Body of pancreas (tissue), 4 donors: Measurements from ENCODE around the gene NPPC. TPM values are rescaled to one million over a fixed set of nuclear protein-coding genes. Genes with fewer than 3 reads are reported as not detected.
"Not testable (repeated sequence)": the region's sequence is repeated elsewhere in the genome, so short reads cannot be mapped to it uniquely, and the experiment has no call there.

Experiments used
- ATAC-seq: fragments of 150-250 bp; one replicate; pipeline ENCODE4 v1.9.1; 2016
- DNase-seq, 4 donors: peaks; one replicate each; pipeline ENCODE4 v3.0.0-alpha.2; 2019
- H3K27ac ChIP-seq, 4 donors: fragments of 200-600 bp; sonication (generic); 1 replicate in 3 of 4; 2 replicates in 1 of 4; pipeline versions ENCODE4 v1.5.1 to v1.6.1; 2016 to 2019; ENCODE audit warnings: mild to moderate bottlenecking in 1 of 4, mixed read lengths in 1 of 4, moderate library complexity in 1 of 4
- H3K27me3 ChIP-seq, 2 donors: fragments of 200-600 bp; sonication (generic); one replicate each; pipeline ENCODE4 v1.6.0; 2016; ENCODE audit warnings: mild to moderate bottlenecking in 1 of 2
- H3K36me3 ChIP-seq, 2 donors: fragments of 200-600 bp; sonication (generic); replicated peaks in 1 of 2; 2 replicates each; pipeline ENCODE4 v1.5.1; 2016; ENCODE audit warnings: low read depth in 2 of 2; ENCODE audit not compliant: insufficient read depth in 1 of 2
- H3K4me1 ChIP-seq: fragments of 200-600 bp; sonication (generic); one replicate; pipeline ENCODE4 v1.6.0; 2016
- H3K4me3 ChIP-seq, 2 donors: fragments of 200-600 bp; sonication (generic); 1 replicate in 1 of 2; 2 replicates in 1 of 2; pipeline ENCODE4 v1.5.1; 2016 to 2019
- H3K9me3 ChIP-seq, 3 donors: fragments of 200-600 bp; sonication (generic); 1 replicate in 2 of 3; 2 replicates in 1 of 3; pipeline ENCODE4 v1.5.1; 2016
- POLR2A ChIP-seq, 3 donors: fragments of 450-650 bp; IDR thresholded peaks; one replicate each; pipeline ENCODE4 v1.6.1; 2016; ENCODE audit warnings: antibody characterized with exemption in 3 of 3, mild to moderate bottlenecking in 2 of 3
- WGBS, 2 donors: methylation state at CpG; one replicate each; pipeline ENCODE4 v1.1.5; 2017; 5-methylcytosine and 5-hydroxymethylcytosine counted together
- intact Hi-C: fragments of 100-400 bp; cut with DNase I; formaldehyde crosslinking; loops from one replicate; pipeline ENCODE4 v1.15.1; 2023
- total RNA-seq, 2 donors: library from RNA; depleted of rRNA; stranded (reverse); fragments of >200 nt; gene quantifications; one replicate each; pipeline ENCODE4 v1.1.0, GENCODE V29; 2016
- TF ChIP-seq, protein P1 (sequence below), 7 experiments: fragments of 450-650 bp in 4 of 7; fragments of 200-600 bp in 3 of 7; sonication (generic) in 3 of 7; IDR thresholded peaks; one replicate each; pipeline ENCODE4 v1.5.1; 2016 to 2019; ENCODE audit warnings: antibody characterized with exemption in 7 of 7

Gene NPPC
- total RNA-seq, 2 donors from 2014 or later, result 1.3 TPM; not detected in 1

- no peak for DNase-seq
- no peaks in the 10 kb centered on the region for H3K4me1 ChIP-seq
- no peak for ATAC-seq
- WGBS, 2 donors, result 74 to 78% methylated on average over 4 to 6 of the region's 6 CpGs
- TF ChIP-seq POLR2A (IDR thresholded peaks at IDR 0.05), result no peak
- TF ChIP-seq, protein P1, sequence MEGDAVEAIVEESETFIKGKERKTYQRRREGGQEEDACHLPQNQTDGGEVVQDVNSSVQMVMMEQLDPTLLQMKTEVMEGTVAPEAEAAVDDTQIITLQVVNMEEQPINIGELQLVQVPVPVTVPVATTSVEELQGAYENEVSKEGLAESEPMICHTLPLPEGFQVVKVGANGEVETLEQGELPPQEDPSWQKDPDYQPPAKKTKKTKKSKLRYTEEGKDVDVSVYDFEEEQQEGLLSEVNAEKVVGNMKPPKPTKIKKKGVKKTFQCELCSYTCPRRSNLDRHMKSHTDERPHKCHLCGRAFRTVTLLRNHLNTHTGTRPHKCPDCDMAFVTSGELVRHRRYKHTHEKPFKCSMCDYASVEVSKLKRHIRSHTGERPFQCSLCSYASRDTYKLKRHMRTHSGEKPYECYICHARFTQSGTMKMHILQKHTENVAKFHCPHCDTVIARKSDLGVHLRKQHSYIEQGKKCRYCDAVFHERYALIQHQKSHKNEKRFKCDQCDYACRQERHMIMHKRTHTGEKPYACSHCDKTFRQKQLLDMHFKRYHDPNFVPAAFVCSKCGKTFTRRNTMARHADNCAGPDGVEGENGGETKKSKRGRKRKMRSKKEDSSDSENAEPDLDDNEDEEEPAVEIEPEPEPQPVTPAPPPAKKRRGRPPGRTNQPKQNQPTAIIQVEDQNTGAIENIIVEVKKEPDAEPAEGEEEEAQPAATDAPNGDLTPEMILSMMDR (IDR thresholded peaks at IDR 0.05), result no peak
- no peak overlapping the region for H3K4me3 ChIP-seq
- H3K27me3 ChIP-seq, result no peaks in the 10 kb centered on the region
- no peaks in the 10 kb centered on the region for H3K9me3 ChIP-seq
- no peak overlapping the region for H3K27ac ChIP-seq
- intact Hi-C loops, result no loop called here
- no peaks in the 10 kb centered on the region for H3K36me3 ChIP-seq
Observed at GRCh38 chr2:231910771-231911170, 15.4 kb downstream of the NPPC start.

- ATAC-seq, DNase-seq, H3K36me3 ChIP-seq, H3K4me3 ChIP-seq, H3K9me3 ChIP-seq, H3K4me1 ChIP-seq, H3K27ac ChIP-seq, intact Hi-C loops, H3K27me3 ChIP-seq: not testable (repeated sequence)
- WGBS, 2 donors, result 79 to 83% methylated on average over 7 of the region's 7 CpGs
Observed at GRCh38 chr2:231910161-231910560, 16.0 kb downstream of the NPPC start.

GRCh38 chr2:231909631-231910030, 16.6 kb downstream of the NPPC start:
- H3K9me3 ChIP-seq, result no peaks in the 10 kb centered on the region
- ATAC-seq (no peak), DNase-seq (no peak)
- H3K27me3 ChIP-seq, result no peaks in the 10 kb centered on the region
- no peak overlapping the region for H3K27ac ChIP-seq
- no peaks in the 10 kb centered on the region for H3K36me3 ChIP-seq
- H3K4me1 ChIP-seq, result no peaks in the 10 kb centered on the region
- intact Hi-C loops, result loop anchor here (10.0 kb wide), 2 partner anchors 535 to 615 kb away; partner anchors contain the start of genes CHRND and PRSS56
- TF ChIP-seq POLR2A (IDR thresholded peaks at IDR 0.05), result no peak
- TF ChIP-seq, protein P1 (IDR thresholded peaks at IDR 0.05), result no peak
- no peak overlapping the region for H3K4me3 ChIP-seq
- 53 to 56% methylated on average over 5 of the region's 5 CpGs for WGBS, 2 donors

DNA sequence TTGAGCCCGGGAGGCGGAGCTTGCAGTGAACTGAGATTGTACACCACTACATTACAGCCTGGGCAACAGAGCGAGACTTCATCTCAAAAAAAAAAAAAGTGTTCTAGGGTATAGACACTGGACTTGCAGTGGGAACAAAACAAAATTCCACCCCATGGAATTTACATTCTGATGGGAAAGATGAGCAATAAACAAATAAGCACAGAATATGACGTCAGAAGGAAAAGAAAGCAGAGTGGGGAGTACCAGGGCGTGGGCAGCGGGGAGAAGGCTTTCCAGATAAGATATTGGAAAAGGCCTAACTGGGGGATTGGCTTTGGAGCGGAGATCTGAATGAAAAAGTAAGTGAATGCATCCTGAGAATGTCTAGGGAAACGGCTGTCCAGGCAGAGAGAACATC, 17.6 kb downstream of the NPPC start:
- intact Hi-C loops, result loop anchor here (10.0 kb wide), 2 partner anchors 536 to 616 kb away; partner anchors contain the start of genes CHRND and PRSS56
- no peak for TF ChIP-seq POLR2A (IDR thresholded peaks at IDR 0.05)
- TF ChIP-seq, protein P1 (IDR thresholded peaks at IDR 0.05), result no peak
- no peak for DNase-seq
- Histone ChIP-seq H3K4me1 (no peaks in the 10 kb centered on the region), H3K36me3 (no peaks in the 10 kb centered on the region), H3K9me3 (no peaks in the 10 kb centered on the region), H3K4me3 (no peak overlapping the region), H3K27me3 (no peaks in the 10 kb centered on the region), H3K27ac (no peak overlapping the region)
- no peak for ATAC-seq
- WGBS, 2 donors, result 80 to 81% methylated on average over 8 of the region's 8 CpGs

DNA sequence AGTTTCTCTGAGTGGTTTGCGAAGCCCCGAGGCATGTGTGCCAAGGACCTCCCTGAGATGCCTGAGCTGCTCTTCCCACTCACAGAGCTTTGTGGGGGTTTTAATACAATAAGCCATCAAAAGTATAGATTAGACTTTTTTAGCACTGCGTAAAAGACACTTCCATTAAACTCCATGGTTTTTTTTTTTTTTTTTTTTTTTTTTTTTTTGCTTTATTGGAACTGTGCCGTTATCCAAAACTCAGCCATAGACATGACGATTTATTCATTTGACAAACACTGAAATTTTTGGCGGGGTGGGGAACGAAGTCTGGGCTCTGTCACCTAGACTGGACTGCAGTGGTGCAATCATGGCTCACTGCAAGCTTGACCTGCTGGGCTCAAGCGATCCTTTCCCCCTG, 18.4 kb downstream of the NPPC start:
- TF ChIP-seq POLR2A (IDR thresholded peaks at IDR 0.05), result no peak
- TF ChIP-seq, protein P1 (IDR thresholded peaks at IDR 0.05), result no peak
- Histone ChIP-seq H3K4me3 (no peak overlapping the region), H3K27ac (no peak overlapping the region), H3K4me1 (no peaks in the 10 kb centered on the region), H3K36me3 (no peaks in the 10 kb centered on the region), H3K27me3 (no peaks in the 10 kb centered on the region), H3K9me3 (no peaks in the 10 kb centered on the region)
- 76 to 86% methylated on average over 8 of the region's 8 CpGs for WGBS, 2 donors
- DNase-seq, result no peak
- no peak for ATAC-seq
- intact Hi-C loops, result loop anchor here (10.0 kb wide), 2 partner anchors 537 to 617 kb away; partner anchors contain the start of genes CHRND and PRSS56
